ENCODE results near the gene NUDT4.

DNA sequence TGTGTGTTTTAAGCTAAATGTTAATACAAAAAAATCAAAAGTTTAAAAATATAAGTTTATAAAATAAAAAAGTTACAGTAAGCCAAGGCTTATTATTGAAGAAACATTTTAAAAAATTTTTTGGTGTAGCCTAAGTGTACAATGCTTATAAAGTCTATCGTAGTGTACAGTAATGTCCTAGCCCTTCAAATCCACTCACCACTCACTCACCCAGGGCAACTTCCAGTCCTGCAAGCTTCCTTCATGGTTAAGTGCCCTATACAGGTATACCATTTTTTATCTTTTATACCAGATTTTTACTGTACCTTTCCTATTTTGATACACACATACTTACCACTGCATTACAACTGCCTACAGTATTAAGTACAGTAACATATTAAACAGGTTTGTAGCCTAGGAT lies 52.1 kb downstream of the NUDT4 start:
- TF ChIP-seq, protein P1, sequence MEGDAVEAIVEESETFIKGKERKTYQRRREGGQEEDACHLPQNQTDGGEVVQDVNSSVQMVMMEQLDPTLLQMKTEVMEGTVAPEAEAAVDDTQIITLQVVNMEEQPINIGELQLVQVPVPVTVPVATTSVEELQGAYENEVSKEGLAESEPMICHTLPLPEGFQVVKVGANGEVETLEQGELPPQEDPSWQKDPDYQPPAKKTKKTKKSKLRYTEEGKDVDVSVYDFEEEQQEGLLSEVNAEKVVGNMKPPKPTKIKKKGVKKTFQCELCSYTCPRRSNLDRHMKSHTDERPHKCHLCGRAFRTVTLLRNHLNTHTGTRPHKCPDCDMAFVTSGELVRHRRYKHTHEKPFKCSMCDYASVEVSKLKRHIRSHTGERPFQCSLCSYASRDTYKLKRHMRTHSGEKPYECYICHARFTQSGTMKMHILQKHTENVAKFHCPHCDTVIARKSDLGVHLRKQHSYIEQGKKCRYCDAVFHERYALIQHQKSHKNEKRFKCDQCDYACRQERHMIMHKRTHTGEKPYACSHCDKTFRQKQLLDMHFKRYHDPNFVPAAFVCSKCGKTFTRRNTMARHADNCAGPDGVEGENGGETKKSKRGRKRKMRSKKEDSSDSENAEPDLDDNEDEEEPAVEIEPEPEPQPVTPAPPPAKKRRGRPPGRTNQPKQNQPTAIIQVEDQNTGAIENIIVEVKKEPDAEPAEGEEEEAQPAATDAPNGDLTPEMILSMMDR (IDR thresholded peaks at IDR 0.05), result no peak
- no peak for TF ChIP-seq POLR2A (IDR thresholded peaks at IDR 0.05)

Data from Peyer's patch (tissue), 4 donors.